IMR-90 (cell line): ENCODE results near the gene MTA3. TPM values are rescaled to one million over a fixed set of nuclear protein-coding genes. Genes with fewer than 3 reads are reported as not detected.

Experiments used
- ATAC-seq: fragments of 200-7000 bp; cut with Tn5 transposase; 2 replicates; pipeline ENCODE4 v1.9.1; 2020; ENCODE audit warnings: low read depth, mild to moderate bottlenecking, moderate library complexity
- BruUV-seq: library from RNA; stranded (reverse); fragments of 400-500 nt; replicated peaks from 2 replicates; lab custom pipeline; 2021; lab: Mats Ljungman, UMichigan
- CTCF ChIA-PET: fragments of 300-600 bp; formaldehyde crosslinking; extraction: SDS; loops from one replicate; lab custom pipeline; 2021; ENCODE audit warnings: antibody characterized with exemption; lab: Yijun Ruan, JAX
- POLR2A ChIA-PET: fragments of 300-600 bp; sonication (Branson Sonifier 250); formaldehyde crosslinking; loops from one replicate; lab custom pipeline; 2022; ENCODE audit warnings: antibody characterized with exemption; ENCODE audit not compliant: unreplicated experiment; lab: Charles Lee
- DNase-seq: peaks from one replicate; pipeline ENCODE4 v3.0.0; 2013
- H2AFZ ChIP-seq: replicated peaks from 2 replicates; pipeline ENCODE3; 2013; ENCODE audit warnings: low read length, mild to moderate bottlenecking; ENCODE audit not compliant: poor library complexity
- H2AK5ac ChIP-seq: 2 replicates; pipeline ENCODE4 v1.6.1; 2013; ENCODE audit warnings: low read depth, low read length, inconsistent platforms
- H2AK9ac ChIP-seq: replicated peaks from 2 replicates; pipeline ENCODE3; 2013; ENCODE audit warnings: mild to moderate bottlenecking, low read depth, low read length, moderate library complexity; ENCODE audit not compliant: poor library complexity
- H2BK120ac ChIP-seq: 2 replicates; pipeline ENCODE4 v1.6.1; 2013; ENCODE audit warnings: low read depth, low read length, inconsistent platforms
- H2BK15ac ChIP-seq: 3 replicates; pipeline ENCODE4 v1.6.1; 2013; ENCODE audit warnings: low read depth, low read length, inconsistent platforms
- H2BK20ac ChIP-seq: 2 replicates; pipeline ENCODE4 v1.6.1; 2013; ENCODE audit warnings: low read depth, mild to moderate bottlenecking, inconsistent platforms, low read length, moderate library complexity
- H2BK5ac ChIP-seq: 2 replicates; pipeline ENCODE4 v1.6.1; 2013; ENCODE audit warnings: mild to moderate bottlenecking, low read depth, low read length, inconsistent platforms; ENCODE audit not compliant: poor library complexity, severe bottlenecking
- H3K14ac ChIP-seq: replicated peaks from 2 replicates; pipeline ENCODE4 v1.6.1; 2013; ENCODE audit warnings: low read depth, low read length, inconsistent platforms
- H3K18ac ChIP-seq: 2 replicates; pipeline ENCODE4 v1.6.1; 2013; ENCODE audit warnings: low read depth, low read length, control low read depth
- H3K23ac ChIP-seq: 2 replicates; pipeline ENCODE4 v1.6.1; 2013; ENCODE audit warnings: low read depth, low read length, inconsistent platforms
- H3K27ac ChIP-seq: 2 replicates; pipeline ENCODE4 v1.5.1; 2013; ENCODE audit warnings: mild to moderate bottlenecking, control low read depth, low read length; ENCODE audit not compliant: insufficient read depth
- H3K27me3 ChIP-seq: 2 replicates; pipeline ENCODE4 v1.6.1; 2013; ENCODE audit warnings: low read length; ENCODE audit not compliant: control insufficient read depth, insufficient read depth
- H3K36me3 ChIP-seq: 2 replicates; pipeline ENCODE4 v1.6.1; 2013; ENCODE audit warnings: low read length, mixed read lengths; ENCODE audit not compliant: control insufficient read depth, insufficient read depth
- H3K4ac ChIP-seq: 2 replicates; pipeline ENCODE4 v1.6.1; 2013; ENCODE audit warnings: low read depth, low read length, inconsistent platforms
- H3K4me1 ChIP-seq: 2 replicates; pipeline ENCODE4 v1.6.1; 2013; ENCODE audit warnings: low read length, mixed read lengths; ENCODE audit not compliant: control insufficient read depth, insufficient read depth
- H3K4me2 ChIP-seq: 2 replicates; pipeline ENCODE4 v1.6.1; 2013; ENCODE audit warnings: low read depth, mild to moderate bottlenecking, control low read depth, low read length, moderate library complexity
- H3K4me3 ChIP-seq: 2 replicates; pipeline ENCODE4 v1.5.1; 2013; ENCODE audit warnings: low read depth, mild to moderate bottlenecking, control low read depth, low read length, moderate library complexity; ENCODE audit not compliant: insufficient read depth
- H3K56ac ChIP-seq: 2 replicates; pipeline ENCODE4 v1.6.1; 2013; ENCODE audit warnings: low read length, inconsistent platforms; ENCODE audit not compliant: insufficient read depth; ENCODE audit errors: extremely low read depth
- H3K79me1 ChIP-seq, 2 experiments: 2 replicates each; pipeline ENCODE4 v1.6.1; 2013; ENCODE audit warnings: low read length in 2 of 2, inconsistent platforms in 1 of 2, low read depth in 1 of 2
- H3K9ac ChIP-seq: 2 replicates; pipeline ENCODE4 v1.6.1; 2013; ENCODE audit warnings: low read depth, low read length, control low read depth
- H3K9me1 ChIP-seq: 2 replicates; pipeline ENCODE4 v1.6.1; 2013; ENCODE audit warnings: low read length, inconsistent platforms; ENCODE audit not compliant: insufficient read depth
- H3K9me3 ChIP-seq: 2 replicates; pipeline ENCODE4 v1.6.1; 2013; ENCODE audit warnings: low read length; ENCODE audit not compliant: control insufficient read depth, insufficient read depth
- H4K20me1 ChIP-seq: 2 replicates; pipeline ENCODE4 v1.6.1; 2013; ENCODE audit warnings: low read length, inconsistent platforms; ENCODE audit not compliant: insufficient read depth
- H4K5ac ChIP-seq: 2 replicates; pipeline ENCODE4 v1.6.1; 2013; ENCODE audit warnings: mild to moderate bottlenecking, low read depth, low read length, control low read depth
- H4K8ac ChIP-seq, 2 experiments: 2 replicates each; pipeline ENCODE4 v1.6.1; 2013; ENCODE audit warnings: low read depth in 2 of 2, low read length in 2 of 2, control low read depth in 1 of 2, inconsistent platforms in 1 of 2
- H4K91ac ChIP-seq: 2 replicates; pipeline ENCODE4 v1.6.1; 2013; ENCODE audit warnings: low read depth, low read length, inconsistent platforms; ENCODE audit not compliant: insufficient read depth
- CEBPB ChIP-seq: IDR thresholded peaks from 2 replicates; pipeline ENCODE4 v1.6.1; 2012; ENCODE audit warnings: low read depth, low read length, improper control_type of control experiment
- CTCF ChIP-seq: conservative IDR thresholded peaks from 2 replicates; pipeline ENCODE4 v1.5.1; 2012; ENCODE audit warnings: mild to moderate bottlenecking, low read depth, low read length, improper control_type of control experiment
- FOS ChIP-seq: fragments of 150-350 bp; IDR thresholded peaks from 2 replicates; pipeline ENCODE4 v1.6.1; 2016; ENCODE audit warnings: low read depth, low read length
- MAZ ChIP-seq: IDR thresholded peaks from 2 replicates; pipeline ENCODE4 v1.6.1; 2012; ENCODE audit warnings: low read depth, mild to moderate bottlenecking, low read length, improper control_type of control experiment, moderate library complexity, borderline replicate concordance
- MXI1 ChIP-seq: IDR thresholded peaks from 2 replicates; pipeline ENCODE4 v1.6.1; 2012; ENCODE audit warnings: low read depth, mild to moderate bottlenecking, low read length, moderate library complexity, borderline replicate concordance
- RCOR1 ChIP-seq: IDR thresholded peaks from 2 replicates; pipeline ENCODE4 v1.6.1; 2012; ENCODE audit warnings: mild to moderate bottlenecking, low read length, improper control_type of control experiment; ENCODE audit not compliant: insufficient replicate concordance
- WGBS, 2 experiments: methylation state at CpG; one replicate each; pipeline versions ENCODE4 v1.1.5 to v1.1.7; 2013; ENCODE audit warnings: missing lambda C conversion rate in 2 of 2; ENCODE audit not compliant: insufficient read length in 1 of 2; ENCODE audit errors: extremely low coverage in 2 of 2; 5-methylcytosine and 5-hydroxymethylcytosine counted together
- dilution Hi-C: fragments of 300-500 bp; cut with HindIII; formaldehyde crosslinking; loops from one replicate; pipeline ENCODE4 v1.14.3; 2018; ENCODE audit warnings: low sequenced_read_pairs; ENCODE audit not compliant: unreplicated experiment
- in situ Hi-C: fragments of 300-500 bp; cut with MboI; formaldehyde crosslinking; loops from 3 replicates; pipeline ENCODE4 v1.14.3; 2019; ENCODE audit warnings: low sequenced_read_pairs, inconsistent platforms, mixed read lengths
- intact Hi-C: fragments of 100-400 bp; cut with micrococcal nuclease; formaldehyde crosslinking; loops from 2 replicates; pipeline ENCODE4 v1.10.0; 2022
- polyA plus RNA-seq, 3 experiments: library from polyadenylated mRNA; depleted of rRNA; stranded (reverse); fragments of >200 nt; gene quantifications; 2 replicates each; pipeline ENCODE4 v1.2.3, GENCODE V29; 2012; ENCODE audit warnings: low replicate concordance in 1 of 3
- total RNA-seq: library from RNA; depleted of rRNA; stranded (reverse); fragments of >200 nt; gene quantifications from 2 replicates; pipeline ENCODE4 v1.2.3, GENCODE V29; 2012

The MTA3 gene
- total and polyA plus RNA-seq, 2 of the 4 experiments (the other 2 are of a cell fraction), result 31.9 to 34.3 TPM

- in situ Hi-C loops, result no loop called here
- no peak overlapping the region for H3K4ac ChIP-seq
- no peaks in the 10 kb centered on the region for H4K20me1 ChIP-seq
- H3K56ac ChIP-seq, result no peak overlapping the region
- no peak overlapping the region for H3K14ac ChIP-seq
- H3K4me1 ChIP-seq, result no peaks in the 10 kb centered on the region
- no peak overlapping the region for H2AK9ac ChIP-seq
- H3K23ac ChIP-seq, result no peak overlapping the region
- no peak overlapping the region for H3K4me2 ChIP-seq
- BruUV-seq, result no TSS peak
- no peaks in the 10 kb centered on the region for H3K79me1 ChIP-seq
- H3K36me3 ChIP-seq, result no peaks in the 10 kb centered on the region; the same call in 1 of the 2 replicates
- POLR2A ChIA-PET, result no interaction called here
- DNase-seq (no peak), ATAC-seq (no peak)
- peaks cover 6% of the 10 kb centered on the region; the same call in 1 of the 2 replicates for H3K9me1 ChIP-seq
- no peak overlapping the region for H2AK5ac ChIP-seq
- H3K9me3 ChIP-seq, result no peaks in the 10 kb centered on the region
- dilution Hi-C loops, result no loop called here
- no peak overlapping the region for H4K5ac ChIP-seq
- no peak overlapping the region for H3K9ac ChIP-seq
- no peak overlapping the region for H3K27ac ChIP-seq
- no peak overlapping the region for H2BK20ac ChIP-seq
- CTCF ChIA-PET, result no interaction called here
- H2BK15ac ChIP-seq, result no peak overlapping the region
- H2BK120ac ChIP-seq, result no peak overlapping the region
- H3K18ac ChIP-seq, result no peak overlapping the region
- WGBS, 2 experiments, result no CpG with 5 or more reads among the region's 1 CpG
- H2BK5ac ChIP-seq, result no peak overlapping the region
- no peak overlapping the region for H2AFZ ChIP-seq
- no peak overlapping the region for H4K8ac ChIP-seq
- H3K4me3 ChIP-seq, result no peak overlapping the region
- no peaks in the 10 kb centered on the region; the same call in 1 of the 2 replicates for H3K27me3 ChIP-seq
- H4K91ac ChIP-seq, result no peak overlapping the region
- intact Hi-C loops, result no loop called here
- TF ChIP-seq FOS (no peak), MXI1 (no peak), CEBPB (no peak), CTCF (no peak), RCOR1 (no peak), MAZ (no peak)
Measured at GRCh38 chr2:42758751-42759150, 190.3 kb downstream of the MTA3 start.
